ENCODE measurements around the gene KMT2E. TPM values are rescaled to one million over a fixed set of nuclear protein-coding genes. Genes with fewer than 3 reads are reported as not detected.

Gene KMT2E
- total RNA-seq, 1 experiment from 2014 or later: 49.7 TPM

- intact Hi-C loops (cut with micrococcal nuclease): no loop called here
- CTCF ChIA-PET: interaction anchor here (0.6 to 8.7 kb wide), 4 partner anchors 30 to 775 kb away, joined by 3 to 119 read pairs (median 4); partner anchors contain the start of gene KMT2E
- BruUV-seq (replicated peaks): no TSS peak
- no peak overlapping the region for H3K4me3 Mint-ChIP-seq (ENCODE audit: unreplicated experiment)
- POLR2A ChIA-PET: interaction anchor here (1.4 to 18.4 kb wide), 2 partner anchors 11 to 34 kb away, joined by 3 to 620 read pairs; partner anchors contain the start of gene KMT2E
- H3K4me1 Mint-ChIP-seq (ENCODE audit: insufficient read depth, unreplicated experiment): peaks cover 21% of the 10 kb centered on the region
- H3K27me3 Mint-ChIP-seq (ENCODE audit: insufficient read depth, unreplicated experiment): no peaks in the 10 kb centered on the region
- no peaks in the 10 kb centered on the region for H3K9me3 Mint-ChIP-seq (ENCODE audit: unreplicated experiment)
- TF ChIP-seq, protein P1, sequence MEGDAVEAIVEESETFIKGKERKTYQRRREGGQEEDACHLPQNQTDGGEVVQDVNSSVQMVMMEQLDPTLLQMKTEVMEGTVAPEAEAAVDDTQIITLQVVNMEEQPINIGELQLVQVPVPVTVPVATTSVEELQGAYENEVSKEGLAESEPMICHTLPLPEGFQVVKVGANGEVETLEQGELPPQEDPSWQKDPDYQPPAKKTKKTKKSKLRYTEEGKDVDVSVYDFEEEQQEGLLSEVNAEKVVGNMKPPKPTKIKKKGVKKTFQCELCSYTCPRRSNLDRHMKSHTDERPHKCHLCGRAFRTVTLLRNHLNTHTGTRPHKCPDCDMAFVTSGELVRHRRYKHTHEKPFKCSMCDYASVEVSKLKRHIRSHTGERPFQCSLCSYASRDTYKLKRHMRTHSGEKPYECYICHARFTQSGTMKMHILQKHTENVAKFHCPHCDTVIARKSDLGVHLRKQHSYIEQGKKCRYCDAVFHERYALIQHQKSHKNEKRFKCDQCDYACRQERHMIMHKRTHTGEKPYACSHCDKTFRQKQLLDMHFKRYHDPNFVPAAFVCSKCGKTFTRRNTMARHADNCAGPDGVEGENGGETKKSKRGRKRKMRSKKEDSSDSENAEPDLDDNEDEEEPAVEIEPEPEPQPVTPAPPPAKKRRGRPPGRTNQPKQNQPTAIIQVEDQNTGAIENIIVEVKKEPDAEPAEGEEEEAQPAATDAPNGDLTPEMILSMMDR (IDR thresholded peaks at IDR 0.05; ENCODE audit: unreplicated experiment): no peak
- H3K36me3 Mint-ChIP-seq (ENCODE audit: insufficient read depth, unreplicated experiment): peaks cover 4% of the 10 kb centered on the region
- no peak overlapping the region for H3K27ac Mint-ChIP-seq (ENCODE audit: low read depth, unreplicated experiment)
- no peak for DNase-seq (ENCODE audit: unreplicated experiment)
These were observed 36.9 kb upstream of the KMT2E start for GRCh38 chr7:104976966-104977636.

GRCh38 chr7:104978460-104978859 is 35.5 kb upstream of the KMT2E start:
- H3K27me3 Mint-ChIP-seq (ENCODE audit: insufficient read depth, unreplicated experiment): no peaks in the 10 kb centered on the region
- no peaks in the 10 kb centered on the region for H3K9me3 Mint-ChIP-seq (ENCODE audit: unreplicated experiment)
- ChIA-PET POLR2A (interaction anchor here (7.9 to 18.4 kb wide), 2 partner anchors 14 to 33 kb away, joined by 87 to 620 read pairs; partner anchors contain the start of gene KMT2E), CTCF (interaction anchor here (0.6 to 8.7 kb wide), 7 partner anchors 10 to 437 kb away, joined by 3 to 119 read pairs (median 5); partner anchors contain the start of gene KMT2E)
- peaks cover 19% of the 10 kb centered on the region for H3K4me1 Mint-ChIP-seq (ENCODE audit: insufficient read depth, unreplicated experiment)
- DNase-seq (ENCODE audit: unreplicated experiment): no peak
- BruUV-seq (replicated peaks): no TSS peak
- H3K36me3 Mint-ChIP-seq (ENCODE audit: insufficient read depth, unreplicated experiment): peaks cover 12% of the 10 kb centered on the region
- no peak overlapping the region for H3K27ac Mint-ChIP-seq (ENCODE audit: low read depth, unreplicated experiment)
- intact Hi-C loops (cut with micrococcal nuclease): no loop called here
- TF ChIP-seq, protein P1 (IDR thresholded peaks at IDR 0.05; ENCODE audit: unreplicated experiment): no peak
- H3K4me3 Mint-ChIP-seq (ENCODE audit: unreplicated experiment): no peak overlapping the region

DNA sequence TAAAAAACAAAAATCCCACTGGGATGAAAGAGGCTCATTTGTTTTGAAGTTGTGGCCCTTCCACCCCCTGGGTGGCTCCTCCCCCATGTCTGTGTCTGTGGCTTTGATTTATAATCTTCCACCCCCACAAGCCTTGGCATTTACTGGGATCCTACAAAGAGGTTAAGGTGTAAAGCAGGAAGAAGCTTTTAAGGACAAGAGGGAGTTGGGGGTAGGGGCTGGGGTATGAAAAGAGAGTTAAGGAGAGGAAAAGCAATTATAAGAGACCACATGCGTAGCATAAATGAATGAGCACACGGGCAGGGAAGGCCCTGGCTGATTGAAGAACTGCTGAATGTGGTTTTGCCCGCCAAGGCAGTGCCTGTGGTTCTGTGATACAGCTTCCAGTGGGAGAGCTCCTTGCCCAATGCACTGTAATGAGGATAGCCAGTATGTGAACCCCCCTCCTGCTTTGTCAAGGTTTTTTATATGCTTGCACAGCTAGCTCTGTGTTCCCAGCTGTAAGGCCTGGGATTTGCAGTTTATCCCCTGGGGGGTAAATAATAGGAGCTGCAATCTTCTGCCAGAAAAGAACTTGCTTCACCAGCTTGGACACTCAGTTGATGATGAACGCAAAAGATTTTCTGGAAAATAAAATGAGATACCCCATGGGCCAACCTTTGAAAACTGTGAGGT is 34.7 kb upstream of the KMT2E start:
- CTCF ChIA-PET: interaction anchor here (0.7 to 8.7 kb wide), 14 partner anchors 9 to 436 kb away, joined by 3 to 119 read pairs (median 4); partner anchors contain the start of gene KMT2E
- POLR2A ChIA-PET: interaction anchor here (7.9 to 18.4 kb wide), 2 partner anchors 14 to 32 kb away, joined by 87 to 620 read pairs; partner anchors contain the start of gene KMT2E
- Mint-ChIP-seq H3K4me1 (ENCODE audit: insufficient read depth, unreplicated experiment) (peaks cover 11% of the 10 kb centered on the region), H3K27ac (ENCODE audit: low read depth, unreplicated experiment) (peak overlapping the region; percentile 40), H3K36me3 (ENCODE audit: insufficient read depth, unreplicated experiment) (peaks cover 20% of the 10 kb centered on the region), H3K4me3 (ENCODE audit: unreplicated experiment) (no peak overlapping the region), H3K9me3 (ENCODE audit: unreplicated experiment) (no peaks in the 10 kb centered on the region), H3K27me3 (ENCODE audit: insufficient read depth, unreplicated experiment) (no peaks in the 10 kb centered on the region)
- TF ChIP-seq, protein P1 (IDR thresholded peaks at IDR 0.05; ENCODE audit: unreplicated experiment): no peak
- BruUV-seq (replicated peaks): no TSS peak
- no peak for DNase-seq (ENCODE audit: unreplicated experiment)
- intact Hi-C loops (cut with micrococcal nuclease): no loop called here

GRCh38 chr7:104980440-104980839 is 33.6 kb upstream of the KMT2E start:
- Mint-ChIP-seq H3K9me3 (ENCODE audit: unreplicated experiment) (no peaks in the 10 kb centered on the region), H3K4me1 (ENCODE audit: insufficient read depth, unreplicated experiment) (peaks cover 20% of the 10 kb centered on the region), H3K4me3 (ENCODE audit: unreplicated experiment) (no peak overlapping the region), H3K36me3 (ENCODE audit: insufficient read depth, unreplicated experiment) (peaks cover 21% of the 10 kb centered on the region), H3K27me3 (ENCODE audit: insufficient read depth, unreplicated experiment) (no peaks in the 10 kb centered on the region), H3K27ac (ENCODE audit: low read depth, unreplicated experiment) (no peak overlapping the region)
- TF ChIP-seq, protein P1 (IDR thresholded peaks at IDR 0.05; ENCODE audit: unreplicated experiment): no peak
- intact Hi-C loops (cut with micrococcal nuclease): loop anchor here (5.0 kb wide), 1 partner anchor 357 kb away; no protein-coding TSS in a partner anchor
- ChIA-PET POLR2A (interaction anchor here (0.5 to 18.4 kb wide), 6 partner anchors 16 to 201 kb away, joined by 3 to 620 read pairs (median 4); partner anchors contain the start of gene KMT2E), CTCF (interaction anchor here (0.6 to 8.7 kb wide), 28 partner anchors 8 to 138 kb away, joined by 3 to 119 read pairs (median 5); partner anchors contain the start of gene KMT2E)
- BruUV-seq (replicated peaks): no TSS peak
- no peak for DNase-seq (ENCODE audit: unreplicated experiment)

Measured in MCF 10A (cell line).